NT2/D1 (cell line): Measurements from ENCODE around the gene GARNL3.

Source experiments
- DNase-seq: peaks from one replicate; pipeline ENCODE4 v3.0.0-alpha.2; 2011; ENCODE audit warnings: low read depth, low spot score
- H3K27me3 ChIP-seq: 2 replicates; pipeline ENCODE4 v1.6.0; 2011; ENCODE audit warnings: mild to moderate bottlenecking; ENCODE audit not compliant: insufficient read length, insufficient read depth
- H3K36me3 ChIP-seq: 2 replicates; pipeline ENCODE4 v1.6.1; 2011; ENCODE audit warnings: mild to moderate bottlenecking, low read length, mixed read lengths; ENCODE audit not compliant: insufficient read depth, insufficient read length
- H3K4me1 ChIP-seq: 2 replicates; pipeline ENCODE4 v1.5.1; 2011; ENCODE audit not compliant: insufficient read depth, insufficient read length
- H3K4me3 ChIP-seq: 2 replicates; pipeline ENCODE4 v1.5.1; 2011; ENCODE audit warnings: low read depth; ENCODE audit not compliant: insufficient read length
- H3K9ac ChIP-seq: 2 replicates; pipeline ENCODE4 v1.6.0; 2011; ENCODE audit warnings: low read depth; ENCODE audit not compliant: insufficient read length
- H3K9me3 ChIP-seq: 2 replicates; pipeline ENCODE4 v1.5.1; 2011; ENCODE audit warnings: mild to moderate bottlenecking, low read length; ENCODE audit not compliant: insufficient read depth
- SUZ12 ChIP-seq: IDR thresholded peaks from 2 replicates; pipeline ENCODE4 v1.6.1; 2011; ENCODE audit not compliant: insufficient read length, insufficient read depth; ENCODE audit errors: extremely low read depth
- YY1 ChIP-seq: IDR thresholded peaks from 2 replicates; pipeline ENCODE4 v1.6.1; 2011; ENCODE audit not compliant: insufficient read length, insufficient read depth
- ZNF274 ChIP-seq: IDR thresholded peaks from 2 replicates; pipeline ENCODE4 v1.6.1; 2011; ENCODE audit warnings: mild to moderate bottlenecking, low read depth, low read length

GARNL3 gene

DNA sequence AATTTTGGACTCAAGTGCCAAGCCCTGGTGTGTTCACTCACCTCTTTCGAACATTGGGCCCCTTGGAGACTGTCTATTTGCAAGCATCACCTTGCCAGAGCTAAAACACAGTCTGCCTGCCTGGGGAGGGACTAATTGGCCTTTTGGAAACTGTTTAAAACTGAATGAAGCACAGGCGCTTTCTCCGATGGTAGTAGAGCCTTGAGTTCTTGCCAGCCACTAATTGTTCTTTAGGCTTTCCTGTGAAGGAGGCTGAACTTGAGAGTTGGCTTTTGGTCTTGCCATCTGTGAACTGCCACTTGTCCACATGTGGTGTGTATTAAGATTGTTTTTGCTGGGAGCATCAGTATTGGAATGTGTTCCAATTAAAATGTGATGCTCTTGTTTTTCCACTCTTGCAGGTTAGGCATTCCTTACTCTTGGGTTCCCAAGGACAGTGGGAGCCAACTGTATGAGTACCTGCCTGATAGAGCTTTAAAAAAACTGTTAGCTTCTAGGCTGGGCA, 26.0 kb downstream of the GARNL3 start:
- Histone ChIP-seq H3K36me3 (no peaks in the 10 kb centered on the region), H3K9ac (no peak overlapping the region), H3K27me3 (no peaks in the 10 kb centered on the region), H3K4me1 (no peaks in the 10 kb centered on the region), H3K4me3 (no peak overlapping the region), H3K9me3 (no peaks in the 10 kb centered on the region)
- no peak for TF ChIP-seq ZNF274
- no peak for TF ChIP-seq YY1
- no peak for TF ChIP-seq SUZ12
- no peak for DNase-seq

DNA sequence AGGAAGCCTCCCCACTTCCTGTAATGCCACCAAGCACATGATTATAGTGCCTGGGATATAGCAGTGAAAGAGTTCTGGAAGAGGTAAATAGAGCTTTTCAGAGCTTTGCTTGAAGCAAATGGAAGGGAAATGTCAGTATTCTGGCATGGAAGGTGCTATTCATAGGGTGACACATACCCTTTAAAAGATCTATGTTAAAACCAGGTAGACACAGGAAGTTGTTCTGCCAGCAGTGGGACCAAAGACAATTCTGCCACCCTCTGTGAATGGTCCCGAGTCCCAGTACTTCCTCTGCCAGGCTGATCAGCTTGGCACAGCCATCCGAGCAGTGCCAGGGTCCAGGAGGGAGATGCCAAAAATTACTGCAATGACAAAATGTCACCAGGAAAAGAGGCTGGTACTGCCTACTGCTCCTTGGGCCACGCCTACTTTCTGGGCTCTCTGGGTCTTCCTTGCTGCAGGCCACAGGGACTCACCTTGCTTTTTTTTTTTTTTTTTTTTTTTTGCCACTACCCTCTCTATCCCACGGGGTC, 26.7 kb downstream of the GARNL3 start:
- Histone ChIP-seq H3K9me3 (no peaks in the 10 kb centered on the region), H3K36me3 (no peaks in the 10 kb centered on the region), H3K9ac (no peak overlapping the region), H3K4me1 (no peaks in the 10 kb centered on the region), H3K4me3 (no peak overlapping the region), H3K27me3 (no peaks in the 10 kb centered on the region)
- DNase-seq, result no peak
- no peak for TF ChIP-seq YY1
- no peak for TF ChIP-seq SUZ12
- TF ChIP-seq ZNF274, result no peak

- DNase-seq, result no peak
- Histone ChIP-seq H3K9ac (no peak overlapping the region), H3K4me3 (no peak overlapping the region), H3K9me3 (no peaks in the 10 kb centered on the region), H3K4me1 (no peaks in the 10 kb centered on the region), H3K27me3 (no peaks in the 10 kb centered on the region), H3K36me3 (no peaks in the 10 kb centered on the region)
- TF ChIP-seq SUZ12 (no peak), ZNF274 (no peak), YY1 (no peak)
Measured at GRCh38 chr9:127292415-127292814, 27.8 kb downstream of the GARNL3 start.

DNA sequence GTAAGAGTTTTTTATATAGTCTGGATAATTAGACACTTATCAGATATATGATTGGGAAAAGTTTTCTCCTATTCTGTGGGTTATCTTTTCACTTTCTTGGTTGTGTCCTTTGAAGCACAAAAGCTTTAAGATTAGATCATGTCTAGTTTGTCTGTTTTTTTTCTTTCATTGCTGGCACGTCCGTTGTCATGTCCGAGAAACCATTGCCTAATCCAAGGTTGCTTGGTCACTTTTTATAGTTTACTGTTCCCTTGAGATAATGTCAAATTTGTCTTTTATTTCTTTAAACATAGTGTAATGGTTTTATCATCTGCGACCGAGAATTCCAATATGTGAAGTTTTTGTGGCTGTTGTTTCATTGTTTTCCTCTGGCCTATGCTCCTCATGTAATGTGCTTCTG, 28.8 kb downstream of the GARNL3 start:
- H3K9ac ChIP-seq, result no peak overlapping the region
- no peaks in the 10 kb centered on the region for H3K27me3 ChIP-seq
- no peak for DNase-seq
- TF ChIP-seq ZNF274 (no peak), SUZ12 (no peak), YY1 (no peak)
- no peaks in the 10 kb centered on the region for H3K4me1 ChIP-seq
- no peak overlapping the region for H3K4me3 ChIP-seq
- no peaks in the 10 kb centered on the region for H3K36me3 ChIP-seq
- no peaks in the 10 kb centered on the region for H3K9me3 ChIP-seq

DNA sequence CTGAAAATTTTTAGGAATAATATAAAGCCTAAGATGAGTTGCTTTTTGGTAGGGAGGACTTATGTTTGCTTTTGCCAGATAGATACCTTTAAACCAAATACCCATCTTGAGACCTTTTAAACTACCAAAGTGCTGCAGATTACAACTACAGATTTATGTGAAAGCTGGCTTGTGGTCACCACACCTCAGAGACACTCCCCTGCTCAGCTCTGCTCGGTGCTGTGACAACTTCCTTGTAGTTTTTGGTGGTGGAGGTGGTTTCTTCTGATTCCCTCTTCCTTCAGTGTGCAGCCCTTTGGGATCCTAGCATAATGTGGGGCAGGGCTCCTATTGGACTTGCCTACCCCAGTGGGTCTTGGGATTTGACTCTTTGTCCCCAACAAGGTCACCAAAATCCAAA, 29.2 kb downstream of the GARNL3 start:
- Histone ChIP-seq H3K4me1 (no peaks in the 10 kb centered on the region), H3K36me3 (no peaks in the 10 kb centered on the region), H3K4me3 (no peak overlapping the region), H3K27me3 (no peaks in the 10 kb centered on the region), H3K9ac (no peak overlapping the region), H3K9me3 (no peaks in the 10 kb centered on the region)
- no peak for DNase-seq
- no peak for TF ChIP-seq YY1

DNA sequence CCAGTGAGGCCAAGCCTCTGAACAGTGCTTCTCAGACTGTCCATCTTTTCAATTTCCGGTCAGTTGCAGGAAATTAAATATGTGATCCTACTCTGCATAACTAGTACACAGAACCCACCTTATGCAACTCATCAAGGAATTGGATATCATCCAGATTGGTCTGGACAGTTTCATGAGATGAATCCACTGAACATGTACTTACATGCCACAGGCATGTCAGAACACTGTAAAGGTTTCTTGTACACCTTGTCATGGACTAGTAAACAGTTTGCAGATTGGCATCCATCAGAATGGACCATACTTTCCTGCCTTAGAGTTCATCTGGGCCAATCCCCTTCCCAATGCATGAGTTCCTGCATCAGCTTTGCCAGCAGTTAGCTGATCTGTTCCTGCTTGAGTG, 30.4 kb downstream of the GARNL3 start:
- no peak for TF ChIP-seq ZNF274
- no peak for TF ChIP-seq SUZ12
- no peak for TF ChIP-seq YY1
- H3K27me3 ChIP-seq, result no peaks in the 10 kb centered on the region
- no peak for DNase-seq
- H3K4me1 ChIP-seq, result no peaks in the 10 kb centered on the region
- H3K36me3 ChIP-seq, result no peaks in the 10 kb centered on the region
- H3K9me3 ChIP-seq, result no peaks in the 10 kb centered on the region
- no peak overlapping the region for H3K4me3 ChIP-seq
- no peak overlapping the region for H3K9ac ChIP-seq

DNA sequence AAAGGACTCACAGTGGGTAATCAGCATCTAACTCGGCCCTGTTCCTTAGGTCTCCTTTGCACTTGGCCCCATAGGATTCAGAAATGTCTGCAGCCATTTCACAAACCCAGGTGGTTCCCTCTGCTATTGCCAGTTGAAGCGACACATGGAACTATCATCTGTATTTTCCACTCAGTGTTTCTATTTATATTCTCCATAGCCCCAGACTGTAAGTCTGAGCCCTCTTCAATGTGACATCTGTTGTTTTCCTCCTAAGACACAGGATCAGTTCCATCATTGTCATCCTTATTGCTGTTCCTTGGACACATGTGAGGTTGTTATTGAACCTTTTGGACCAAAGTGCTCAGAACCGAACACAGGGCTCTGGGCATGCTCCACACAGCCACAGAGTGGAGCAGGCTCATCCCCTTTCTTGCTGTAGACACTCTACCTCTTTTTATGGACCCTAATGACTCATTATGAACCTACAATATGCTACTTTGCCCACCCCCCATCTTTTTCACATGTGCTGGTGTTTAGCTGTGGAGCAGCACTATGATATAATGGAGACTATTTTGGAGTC, 36.4 kb downstream of the GARNL3 start:
- Histone ChIP-seq H3K4me3 (no peak overlapping the region), H3K4me1 (no peaks in the 10 kb centered on the region), H3K9me3 (no peaks in the 10 kb centered on the region), H3K36me3 (no peaks in the 10 kb centered on the region), H3K9ac (no peak overlapping the region), H3K27me3 (no peaks in the 10 kb centered on the region)
- no peak for DNase-seq
- TF ChIP-seq SUZ12, result no peak
- TF ChIP-seq ZNF274, result no peak
- TF ChIP-seq YY1, result no peak
